Stimulated activated CD8-positive, alpha-beta memory T cell treated with anti-CD3 and anti-CD28 coated beads, Interleukin-12 subunit alpha, Interleukin-12 subunit beta, amount 100 ng/mL, for 24 hours (primary cell): ENCODE data around the gene FAM167B.

ENCODE experiments used
- DNase-seq: peaks from one replicate; pipeline ENCODE4 v3.0.0-alpha.2; 2020; ENCODE audit errors: extremely low read depth

Gene FAM167B

GRCh38 chr1:32246888-32247273 is at the start of gene FAM167B:
TSS of gene FAM167B (plus strand) at chr1:32247222. CDS start at chr1:32247422, 200 bp downstream.
- DNase-seq: no peak

DNA sequence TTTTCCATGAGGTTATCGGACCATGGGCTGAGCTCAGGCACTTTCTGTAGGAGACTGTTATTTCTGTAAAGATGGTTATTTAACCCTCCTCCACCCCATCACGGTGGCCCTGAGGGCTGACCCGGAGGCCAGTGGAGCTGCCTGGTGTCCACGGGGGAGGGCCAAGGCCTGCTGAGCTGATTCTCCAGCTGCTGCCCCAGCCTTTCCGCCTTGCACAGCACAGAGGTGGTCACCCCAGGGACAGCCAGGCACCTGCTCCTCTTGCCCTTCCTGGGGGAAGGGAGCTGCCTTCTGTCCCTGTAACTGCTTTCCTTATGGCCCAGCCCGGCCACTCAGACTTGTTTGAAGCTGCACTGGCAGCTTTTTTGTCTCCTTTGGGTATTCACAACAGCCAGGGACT is 49.2 kb upstream of the FAM167B start:
- DNase-seq: no peak

- no peak for DNase-seq
Measured at GRCh38 chr1:32198237-32199042, 48.6 kb upstream of the FAM167B start.

GRCh38 chr1:32199043-32199716 is 47.8 kb upstream of the FAM167B start:
- no peak for DNase-seq

- no peak for DNase-seq
Measured at GRCh38 chr1:32199717-32200072, 47.3 kb upstream of the FAM167B start.

DNA sequence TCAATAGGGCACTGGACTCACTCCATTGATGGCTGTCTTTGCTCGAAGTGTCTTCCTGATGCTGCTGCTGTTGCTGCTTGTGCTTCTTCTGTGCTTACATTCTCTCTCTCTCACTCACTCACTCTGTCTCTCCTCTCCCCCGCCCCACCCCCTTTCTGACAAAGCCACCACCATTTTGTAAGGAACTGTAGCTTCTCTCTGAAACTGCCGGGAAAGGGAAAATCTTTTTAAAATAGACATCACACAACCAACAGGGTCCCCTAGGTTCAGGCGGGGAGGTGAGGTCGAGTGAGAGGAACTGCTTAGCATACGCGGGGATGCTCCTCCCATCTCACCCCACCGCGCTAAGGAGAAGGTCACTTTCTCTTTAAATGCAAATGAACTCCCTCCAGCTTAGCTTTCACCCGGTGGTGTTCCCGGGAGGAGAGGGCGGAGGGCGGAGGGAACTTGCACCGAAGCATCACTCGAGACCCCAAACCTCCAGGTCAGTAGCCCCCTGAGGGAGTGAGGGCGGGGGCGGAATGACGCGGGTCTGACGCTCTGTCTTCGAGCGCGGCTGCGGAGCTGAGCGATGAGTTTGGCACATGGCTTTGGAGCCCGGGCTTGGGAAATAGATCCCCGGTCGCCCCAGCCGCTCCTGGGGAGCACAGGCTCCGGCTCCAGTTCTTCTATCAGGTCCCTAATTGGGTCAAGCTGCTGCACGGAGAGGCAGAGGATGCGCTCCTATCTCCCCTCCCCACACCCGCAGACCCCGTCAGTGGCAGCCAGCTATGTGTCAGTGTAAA is 46.6 kb upstream of the FAM167B start, which contains the start of gene CCDC28B:
CCDC28B (plus strand) TSS at position 370 of the 785 bp plus-strand sequence. CDS start 1,341 bp downstream, outside the sequence.
- DNase-seq: no peak

- DNase-seq: peak; percentile 66
Measured at GRCh38 chr1:32201011-32201855, 45.8 kb upstream of the FAM167B start.

DNA sequence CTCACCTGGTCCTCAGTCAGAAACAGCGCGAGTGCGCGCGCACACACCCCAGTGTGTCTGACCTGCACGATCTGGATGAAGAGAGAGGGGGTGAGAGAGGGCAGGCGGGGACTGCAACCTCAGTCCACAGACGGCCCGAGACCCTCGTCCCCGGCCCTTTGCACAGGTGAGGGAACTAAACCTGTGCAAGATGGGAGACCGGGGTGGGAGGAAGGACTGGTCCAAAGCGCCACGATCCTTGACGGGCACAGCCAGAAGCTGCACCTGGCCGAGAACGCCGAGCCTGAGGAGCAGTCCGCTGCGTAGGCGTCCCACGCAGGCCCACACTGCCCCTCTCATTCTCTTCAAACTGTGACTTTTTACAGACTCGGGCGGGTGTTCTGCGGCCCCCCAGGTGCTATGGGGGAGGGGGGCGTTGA is 42.1 kb upstream of the FAM167B start:
- no peak for DNase-seq

GRCh38 chr1:32205401-32206370 is 41.3 kb upstream of the FAM167B start, which contains the start of gene IQCC:
TSS of gene IQCC (plus strand) at chr1:32205671. CDS start at chr1:32205682, 11 bp downstream.
- DNase-seq: peak; percentile 68

DNA sequence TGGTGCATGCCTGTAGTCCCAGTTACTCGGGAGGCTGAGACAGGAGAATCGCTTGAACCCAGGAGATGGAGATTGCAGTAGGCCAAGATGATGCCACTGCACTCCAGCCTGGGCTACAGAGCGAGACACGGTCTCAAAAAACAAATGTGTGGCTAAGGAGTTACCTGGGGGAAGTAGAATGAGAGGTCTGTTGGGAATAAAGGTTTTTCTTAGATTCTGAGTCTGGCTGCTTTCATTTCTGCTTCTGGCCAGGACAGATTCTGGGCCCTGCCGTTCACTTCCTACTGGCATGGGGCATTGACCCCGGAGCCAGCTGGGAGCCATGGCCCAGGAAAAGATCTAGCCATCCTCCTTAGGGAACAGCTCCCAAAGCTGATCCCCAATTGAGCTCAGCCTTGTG is 38.6 kb upstream of the FAM167B start:
- no peak for DNase-seq

GRCh38 chr1:32208891-32209328 is 38.1 kb upstream of the FAM167B start, which contains the start of gene DCDC2B:
TSS of gene DCDC2B (plus strand) at chr1:32209089. CDS start at chr1:32209094, 5 bp downstream.
- no peak for DNase-seq

DNA sequence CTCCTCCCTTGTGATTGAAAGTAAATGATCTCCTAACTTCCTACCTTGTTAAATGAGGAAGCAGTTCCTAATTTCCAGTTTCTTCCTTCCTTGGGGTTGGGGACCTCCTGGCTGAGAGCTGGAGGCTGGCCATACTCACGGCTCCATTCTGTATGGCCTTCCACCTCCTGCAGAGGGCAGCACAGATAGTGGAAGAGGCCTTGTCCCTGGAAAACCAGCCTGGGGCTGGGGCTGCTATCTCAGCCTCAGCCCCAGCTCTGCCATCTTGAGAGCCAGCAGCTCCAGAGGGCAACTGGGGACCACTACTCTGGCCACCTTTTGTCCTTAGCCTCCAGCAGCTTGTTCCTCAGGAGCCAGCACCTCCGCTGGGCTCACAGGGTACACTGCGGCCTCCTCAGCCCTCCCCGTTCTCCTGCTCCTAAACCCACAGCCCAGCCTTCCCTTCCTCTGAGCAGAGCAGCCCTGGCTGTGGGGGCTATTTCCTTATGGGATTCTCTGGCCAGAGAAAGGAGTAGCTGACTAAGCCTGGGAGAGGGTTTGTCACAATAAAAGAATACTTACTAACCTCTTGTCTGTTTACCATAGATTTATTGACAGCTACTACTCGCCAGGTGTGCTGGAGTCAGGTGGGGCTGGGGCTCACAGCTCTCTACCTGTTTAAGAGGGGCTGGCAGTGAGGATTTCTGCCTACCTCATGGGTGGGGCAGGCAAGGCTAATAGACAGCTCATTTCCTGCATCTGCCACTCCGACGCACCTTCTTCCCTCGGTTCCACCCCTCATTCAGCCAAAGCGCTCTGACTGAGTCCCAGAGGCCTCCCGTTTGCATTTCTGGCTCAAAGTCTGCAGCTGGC is 31.2 kb upstream of the FAM167B start:
- DNase-seq: no peak

GRCh38 chr1:32216566-32216965 is 30.5 kb upstream of the FAM167B start:
- DNase-seq: no peak

GRCh38 chr1:32219022-32219421 is 28.0 kb upstream of the FAM167B start:
- no peak for DNase-seq

DNA sequence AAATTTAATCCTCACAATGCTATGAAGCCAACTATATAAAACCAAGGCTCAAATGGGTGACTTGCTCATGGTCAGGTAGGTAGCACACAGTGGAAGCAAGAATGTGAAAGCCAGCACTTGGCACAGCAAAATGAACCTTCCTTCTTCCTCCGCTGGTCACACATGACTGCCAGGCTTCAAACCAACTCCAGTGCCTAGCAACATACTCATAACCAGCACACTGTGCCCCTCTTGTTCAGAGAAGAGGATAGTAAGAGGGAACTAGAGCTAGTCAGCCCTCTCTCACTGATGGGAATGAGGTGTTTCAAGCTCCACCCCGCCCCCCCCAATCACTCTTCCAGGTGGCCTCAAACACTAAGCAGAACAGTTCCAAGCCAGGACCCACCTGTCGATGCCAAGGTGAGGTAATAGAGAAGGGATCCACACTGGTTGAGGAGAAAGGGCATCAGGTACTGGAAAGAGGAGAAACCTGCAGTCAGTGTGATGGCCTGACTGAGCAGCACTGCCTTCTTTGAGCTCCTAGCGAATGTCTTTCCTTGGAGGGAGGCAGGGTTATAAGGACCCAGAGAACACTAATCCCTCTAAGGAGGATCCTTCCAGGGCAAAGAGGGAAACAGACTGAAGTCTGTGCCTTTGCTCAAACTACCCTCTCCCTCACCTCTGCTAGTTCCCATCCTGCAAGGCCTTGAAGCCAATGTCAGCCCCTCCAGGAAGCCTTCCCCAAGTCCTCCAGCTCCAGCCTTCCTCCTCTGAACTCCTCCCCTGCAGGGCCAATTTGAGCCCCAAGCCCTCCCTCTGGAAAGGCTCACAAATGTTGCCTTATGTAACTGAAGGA is 26.1 kb upstream of the FAM167B start:
- DNase-seq: no peak

DNA sequence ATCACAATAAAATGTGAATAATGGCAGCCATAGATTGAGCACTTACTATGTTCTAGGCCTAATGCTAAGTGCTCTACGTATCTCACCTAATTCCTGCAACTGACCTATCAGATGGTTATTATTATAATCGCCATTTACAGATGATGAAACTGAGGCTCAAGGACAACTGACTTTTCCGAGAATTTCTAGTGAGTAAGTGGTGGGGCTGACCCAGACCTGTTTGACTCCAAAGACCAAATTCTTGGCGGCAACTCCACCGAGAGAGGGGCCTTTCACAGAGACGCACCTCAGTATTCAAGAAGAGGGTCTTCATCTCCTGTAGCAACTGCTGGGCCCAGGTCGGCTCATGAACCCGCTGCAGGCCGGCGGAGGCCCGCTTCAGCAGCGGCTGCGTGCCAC is 25.4 kb upstream of the FAM167B start:
- DNase-seq: no peak

DNA sequence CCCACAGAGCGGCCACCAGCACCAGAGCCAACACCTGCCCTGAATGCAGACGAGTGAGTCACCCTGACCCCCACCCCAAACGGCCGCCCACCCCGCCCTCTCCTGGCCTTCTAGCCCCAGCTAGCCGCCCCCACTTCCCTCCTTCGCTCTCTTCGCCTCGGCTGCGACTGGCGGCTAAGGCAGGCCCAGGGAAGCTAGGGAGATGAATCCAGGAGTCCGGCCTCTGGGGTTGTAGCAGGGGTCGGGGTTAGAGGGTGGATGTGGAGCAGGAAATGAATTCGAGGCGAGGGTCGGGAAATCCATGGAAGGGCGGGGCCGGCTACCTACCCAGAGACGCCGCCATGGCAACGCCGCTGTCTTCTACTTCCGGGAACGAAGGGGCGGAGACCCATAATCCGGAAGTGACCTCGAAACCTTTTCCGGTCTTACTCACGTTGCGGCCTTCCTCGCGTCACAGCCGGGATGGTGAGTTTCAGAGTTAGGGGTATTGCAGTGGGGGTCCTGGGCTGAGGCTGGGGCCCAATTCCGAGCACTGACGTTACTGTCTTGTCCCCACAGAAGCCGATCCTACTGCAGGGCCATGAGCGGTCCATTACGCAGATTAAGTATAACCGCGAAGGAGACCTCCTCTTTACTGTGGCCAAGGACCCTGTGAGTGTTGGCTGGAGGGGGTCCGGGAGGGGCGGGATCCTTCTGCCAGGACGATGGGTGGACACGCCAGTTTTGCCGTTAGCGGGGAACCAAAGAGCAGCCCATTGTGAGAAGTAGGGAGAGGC is 24.9 kb upstream of the FAM167B start, which contains the start of the genes EIF3I and TMEM234:
EIF3I (plus strand) TSS at position 428 of the 776 bp plus-strand sequence; CDS start at position 463, 35 bp downstream.
TMEM234 (minus strand) TSS at position 374 of the 776 bp plus-strand sequence; CDS start at position 343, 31 bp downstream.
- peak; percentile 78 for DNase-seq
